WI38 (cell line): Measurements from ENCODE around the gene ANXA9.

Experiments used
- H3K4me3 ChIP-seq: 2 replicates; pipeline ENCODE4 v1.5.1; 2011; ENCODE audit warnings: low read depth, mild to moderate bottlenecking, control low read depth, low read length
- TF ChIP-seq, protein P1 (sequence below): IDR thresholded peaks from 2 replicates; pipeline ENCODE4 v1.5.1; 2012; ENCODE audit warnings: low read depth, mild to moderate bottlenecking, control low read depth, low read length

ANXA9 gene

DNA sequence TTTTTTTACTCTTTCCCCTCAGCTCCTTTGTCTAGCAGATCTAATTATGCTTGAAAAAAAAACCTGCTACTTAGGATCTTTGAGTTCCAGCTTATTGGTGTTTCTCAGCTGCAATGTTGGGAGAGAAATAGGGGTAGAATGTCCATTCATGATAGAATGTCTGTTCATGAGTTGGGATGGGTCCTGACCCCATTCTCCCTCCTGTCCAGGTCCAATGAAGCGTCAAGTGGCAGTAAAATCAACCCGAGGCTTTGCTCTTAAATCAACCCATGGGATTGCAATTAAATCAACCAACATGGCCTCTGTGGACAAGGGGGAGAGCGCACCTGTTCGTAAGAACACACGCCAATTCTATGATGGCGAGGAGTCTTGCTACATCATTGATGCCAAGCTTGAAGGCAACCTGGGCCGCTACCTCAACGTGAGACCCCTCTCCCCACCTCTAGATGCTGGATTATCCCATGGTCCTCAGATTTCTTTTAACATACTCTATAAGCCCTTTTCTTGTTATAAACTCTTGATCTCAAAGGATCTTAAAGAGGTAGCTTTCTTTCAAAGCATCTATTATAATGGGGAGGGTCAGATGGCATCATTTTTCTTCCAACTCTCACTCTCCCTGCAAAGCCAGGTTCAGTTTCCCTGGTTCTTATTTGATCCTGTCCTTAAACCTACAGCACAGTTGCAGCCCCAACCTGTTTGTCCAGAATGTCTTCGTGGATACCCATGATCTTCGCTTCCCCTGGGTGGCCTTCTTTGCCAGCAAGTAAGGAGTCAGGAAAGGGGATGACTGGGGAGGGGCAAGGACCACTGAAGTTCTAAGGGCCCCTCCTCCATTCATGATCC is 18.6 kb upstream of the ANXA9 start:
- no peak overlapping the region for H3K4me3 ChIP-seq
- TF ChIP-seq, protein P1, sequence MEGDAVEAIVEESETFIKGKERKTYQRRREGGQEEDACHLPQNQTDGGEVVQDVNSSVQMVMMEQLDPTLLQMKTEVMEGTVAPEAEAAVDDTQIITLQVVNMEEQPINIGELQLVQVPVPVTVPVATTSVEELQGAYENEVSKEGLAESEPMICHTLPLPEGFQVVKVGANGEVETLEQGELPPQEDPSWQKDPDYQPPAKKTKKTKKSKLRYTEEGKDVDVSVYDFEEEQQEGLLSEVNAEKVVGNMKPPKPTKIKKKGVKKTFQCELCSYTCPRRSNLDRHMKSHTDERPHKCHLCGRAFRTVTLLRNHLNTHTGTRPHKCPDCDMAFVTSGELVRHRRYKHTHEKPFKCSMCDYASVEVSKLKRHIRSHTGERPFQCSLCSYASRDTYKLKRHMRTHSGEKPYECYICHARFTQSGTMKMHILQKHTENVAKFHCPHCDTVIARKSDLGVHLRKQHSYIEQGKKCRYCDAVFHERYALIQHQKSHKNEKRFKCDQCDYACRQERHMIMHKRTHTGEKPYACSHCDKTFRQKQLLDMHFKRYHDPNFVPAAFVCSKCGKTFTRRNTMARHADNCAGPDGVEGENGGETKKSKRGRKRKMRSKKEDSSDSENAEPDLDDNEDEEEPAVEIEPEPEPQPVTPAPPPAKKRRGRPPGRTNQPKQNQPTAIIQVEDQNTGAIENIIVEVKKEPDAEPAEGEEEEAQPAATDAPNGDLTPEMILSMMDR = no peak

- TF ChIP-seq, protein P1 = no peak
- no peak overlapping the region for H3K4me3 ChIP-seq
These were observed 18.0 kb upstream of the ANXA9 start for GRCh38 chr1:150964164-150964489.

- no peak overlapping the region for H3K4me3 ChIP-seq
- TF ChIP-seq, protein P1 = no peak
These were observed 16.5 kb upstream of the ANXA9 start for GRCh38 chr1:150965605-150966004.

DNA sequence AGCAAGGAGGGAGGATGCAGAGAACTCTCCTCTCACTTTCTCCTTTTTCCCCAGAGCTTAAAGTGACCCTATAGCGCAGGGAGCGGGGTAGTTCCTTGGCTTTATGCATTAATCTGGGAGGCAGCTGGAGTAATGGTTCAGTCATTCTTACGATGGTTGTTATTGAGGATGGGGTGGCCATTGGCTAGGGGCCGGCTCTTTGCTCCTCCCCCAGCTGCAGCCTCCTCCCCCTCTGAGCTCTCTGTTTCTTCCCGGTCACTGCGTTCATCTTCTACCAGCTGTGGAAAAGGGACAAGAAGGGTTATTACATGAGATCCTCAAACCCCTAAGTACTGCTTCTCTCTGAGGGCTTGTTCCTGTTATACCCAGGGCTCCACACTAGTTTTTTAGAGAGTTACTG is 16.1 kb upstream of the ANXA9 start:
- TF ChIP-seq, protein P1 = no peak
- no peak overlapping the region for H3K4me3 ChIP-seq

GRCh38 chr1:150967936-150968335 is 14.2 kb upstream of the ANXA9 start:
- TF ChIP-seq, protein P1 = no peak
- no peak overlapping the region for H3K4me3 ChIP-seq

DNA sequence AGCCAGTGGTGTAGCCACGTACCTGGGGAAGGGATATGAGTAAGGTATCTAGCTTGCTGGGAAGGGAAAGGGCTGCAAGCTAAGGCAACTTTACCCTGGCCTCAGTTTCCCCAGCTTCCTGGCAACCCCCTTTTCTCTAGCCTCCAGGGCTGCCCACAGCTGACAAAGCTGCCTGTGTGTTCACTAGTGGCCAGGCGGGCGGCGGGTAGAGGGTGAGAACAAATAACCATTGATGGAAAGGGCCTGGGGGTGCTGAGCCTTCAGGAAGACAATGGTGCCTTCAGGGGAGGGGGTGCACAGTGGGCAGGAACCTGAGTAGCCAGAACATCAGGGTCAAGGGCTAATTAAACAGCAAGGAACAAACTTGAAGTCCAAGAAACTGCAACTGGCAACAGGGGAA is 13.6 kb upstream of the ANXA9 start:
- TF ChIP-seq, protein P1 = no peak
- H3K4me3 ChIP-seq = no peak overlapping the region

- H3K4me3 ChIP-seq = no peak overlapping the region
- TF ChIP-seq, protein P1 = no peak
These were observed 12.5 kb upstream of the ANXA9 start for GRCh38 chr1:150969626-150970025.
